Measurements from ENCODE around the gene CACUL1.

GRCh38 chr10:118737603-118738302 is 17.0 kb downstream of the CACUL1 start:
- TF ChIP-seq CTCF (conservative IDR thresholded peaks at IDR 0.05; ENCODE audit: low read depth, low read length) (no peak), EZH2 (IDR thresholded peaks at IDR 0.05; ENCODE audit: borderline replicate concordance, low read depth, low read length, poor library complexity, severe bottlenecking) (no peak)

Data from A673 (cell line).